Measurements from ENCODE around the gene ARHGEF37. TPM values are rescaled to one million over a fixed set of nuclear protein-coding genes. Genes with fewer than 3 reads are reported as not detected.

ARHGEF37 gene
- total RNA-seq, 1 donor from 2014 or later = 1.1 TPM

DNA sequence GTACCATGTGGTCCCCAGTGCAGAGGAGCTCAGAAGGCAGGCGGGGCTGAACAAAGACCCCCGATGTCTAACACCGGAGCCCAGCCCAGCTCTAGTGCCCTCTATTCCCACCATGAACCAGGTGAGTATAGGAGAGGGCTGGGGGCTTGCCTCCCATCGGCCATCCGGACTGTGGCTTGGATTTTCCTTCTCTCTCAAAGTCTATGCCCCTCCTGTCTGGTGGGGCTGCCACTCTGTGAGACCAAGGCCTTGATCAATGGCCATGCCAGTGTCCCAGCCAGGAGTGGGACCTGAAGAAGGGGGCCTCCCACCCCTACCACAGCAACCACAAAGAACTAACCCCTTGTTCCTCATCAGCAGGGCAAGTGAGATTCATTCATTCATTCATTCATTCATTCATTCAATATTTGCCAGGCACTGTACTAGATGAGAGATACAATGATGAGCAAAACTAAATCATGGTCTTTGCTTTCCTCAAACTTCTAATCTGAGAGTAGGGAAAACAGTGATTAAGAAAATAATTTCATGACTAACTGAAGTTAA is 47.6 kb downstream of the ARHGEF37 start:
- no peak overlapping the region for H3K27ac Mint-ChIP-seq
- intact Hi-C loops (cut with micrococcal nuclease) = no loop called here
- H3K9me3 Mint-ChIP-seq = no peaks in the 10 kb centered on the region
- no peak overlapping the region for H3K4me3 Mint-ChIP-seq (ENCODE audit: low read depth)
- DNase-seq (ENCODE audit: low spot score) = no peak
- H3K4me1 Mint-ChIP-seq (ENCODE audit: low read depth) = peaks cover 18% of the 10 kb centered on the region
- H3K27me3 Mint-ChIP-seq (ENCODE audit: low read depth) = no peaks in the 10 kb centered on the region
- no peaks in the 10 kb centered on the region for H3K36me3 Mint-ChIP-seq (ENCODE audit: low read depth)

DNA sequence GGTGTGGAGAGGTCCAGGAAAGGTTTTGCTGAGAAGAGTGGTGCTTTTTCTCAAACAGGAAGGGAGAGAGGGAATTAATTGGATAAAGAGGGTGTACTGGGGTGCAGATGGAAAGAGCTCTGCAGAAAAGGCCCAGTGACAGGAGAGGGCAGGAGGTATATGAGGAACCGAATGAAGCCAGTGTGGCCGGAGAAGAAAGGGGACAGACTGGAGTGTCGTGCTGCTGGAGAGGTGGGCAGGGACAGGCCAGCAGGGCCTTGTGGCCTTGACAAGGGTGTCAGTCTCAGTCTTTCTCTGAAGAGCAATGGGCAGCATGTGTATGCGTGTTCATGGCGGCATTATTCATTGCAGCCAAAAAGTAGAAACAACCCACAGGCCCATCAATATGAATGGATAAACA is 48.1 kb downstream of the ARHGEF37 start:
- H3K4me3 Mint-ChIP-seq (ENCODE audit: low read depth) = no peak overlapping the region
- DNase-seq (ENCODE audit: low spot score) = no peak
- H3K27ac Mint-ChIP-seq = no peak overlapping the region
- intact Hi-C loops (cut with micrococcal nuclease) = no loop called here
- no peaks in the 10 kb centered on the region for H3K27me3 Mint-ChIP-seq (ENCODE audit: low read depth)
- H3K9me3 Mint-ChIP-seq = no peaks in the 10 kb centered on the region
- no peaks in the 10 kb centered on the region for H3K36me3 Mint-ChIP-seq (ENCODE audit: low read depth)
- peaks cover 18% of the 10 kb centered on the region for H3K4me1 Mint-ChIP-seq (ENCODE audit: low read depth)

DNA sequence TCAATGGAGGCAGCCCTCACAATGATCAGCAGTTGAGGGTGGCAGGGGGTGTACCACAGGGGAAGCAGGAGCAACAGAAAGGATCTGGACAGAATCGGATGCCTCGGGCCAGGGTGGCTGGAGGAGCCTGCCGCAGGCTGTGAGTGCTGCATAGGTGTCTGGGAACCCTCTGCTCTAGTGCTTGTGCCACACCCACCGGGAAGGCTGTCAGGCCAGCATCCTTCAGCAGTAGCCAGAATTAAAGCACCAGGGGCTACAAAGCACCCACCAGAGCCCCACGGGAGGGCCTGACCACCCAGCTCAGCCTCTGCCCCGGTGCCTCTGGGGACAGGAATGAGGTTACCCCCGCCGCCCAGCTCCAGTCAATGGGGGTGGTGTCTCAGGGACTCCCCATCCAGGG is 49.0 kb downstream of the ARHGEF37 start:
- H3K9me3 Mint-ChIP-seq = no peaks in the 10 kb centered on the region
- intact Hi-C loops (cut with micrococcal nuclease) = no loop called here
- peaks cover 18% of the 10 kb centered on the region for H3K4me1 Mint-ChIP-seq (ENCODE audit: low read depth)
- H3K4me3 Mint-ChIP-seq (ENCODE audit: low read depth) = no peak overlapping the region
- H3K27ac Mint-ChIP-seq = no peak overlapping the region
- H3K36me3 Mint-ChIP-seq (ENCODE audit: low read depth) = no peaks in the 10 kb centered on the region
- no peaks in the 10 kb centered on the region for H3K27me3 Mint-ChIP-seq (ENCODE audit: low read depth)
- no peak for DNase-seq (ENCODE audit: low spot score)

DNA sequence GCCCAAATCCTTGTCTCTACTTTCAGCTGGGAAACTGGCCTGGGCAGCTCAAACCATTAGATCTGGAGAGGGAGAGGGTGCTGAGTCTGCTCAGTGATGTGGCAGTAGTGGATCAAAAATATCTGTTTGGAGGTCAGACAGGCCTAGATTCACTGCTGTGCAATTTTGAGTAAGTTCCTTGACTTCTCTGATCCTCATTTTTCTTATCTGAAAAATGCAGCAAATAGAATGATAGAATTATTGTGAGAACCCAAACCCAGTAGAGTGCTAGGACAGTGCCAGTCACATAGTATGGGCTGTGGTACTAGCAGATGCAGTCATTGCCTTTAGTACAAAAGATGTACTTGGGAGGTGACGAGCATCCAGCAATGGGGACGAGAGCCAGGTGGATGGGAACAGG is 50.2 kb downstream of the ARHGEF37 start:
- H3K27me3 Mint-ChIP-seq (ENCODE audit: low read depth) = no peaks in the 10 kb centered on the region
- no peak for DNase-seq (ENCODE audit: low spot score)
- peaks cover 18% of the 10 kb centered on the region for H3K4me1 Mint-ChIP-seq (ENCODE audit: low read depth)
- no peak overlapping the region for H3K27ac Mint-ChIP-seq
- no peak overlapping the region for H3K4me3 Mint-ChIP-seq (ENCODE audit: low read depth)
- H3K36me3 Mint-ChIP-seq (ENCODE audit: low read depth) = no peaks in the 10 kb centered on the region
- intact Hi-C loops (cut with micrococcal nuclease) = no loop called here
- no peaks in the 10 kb centered on the region for H3K9me3 Mint-ChIP-seq

DNA sequence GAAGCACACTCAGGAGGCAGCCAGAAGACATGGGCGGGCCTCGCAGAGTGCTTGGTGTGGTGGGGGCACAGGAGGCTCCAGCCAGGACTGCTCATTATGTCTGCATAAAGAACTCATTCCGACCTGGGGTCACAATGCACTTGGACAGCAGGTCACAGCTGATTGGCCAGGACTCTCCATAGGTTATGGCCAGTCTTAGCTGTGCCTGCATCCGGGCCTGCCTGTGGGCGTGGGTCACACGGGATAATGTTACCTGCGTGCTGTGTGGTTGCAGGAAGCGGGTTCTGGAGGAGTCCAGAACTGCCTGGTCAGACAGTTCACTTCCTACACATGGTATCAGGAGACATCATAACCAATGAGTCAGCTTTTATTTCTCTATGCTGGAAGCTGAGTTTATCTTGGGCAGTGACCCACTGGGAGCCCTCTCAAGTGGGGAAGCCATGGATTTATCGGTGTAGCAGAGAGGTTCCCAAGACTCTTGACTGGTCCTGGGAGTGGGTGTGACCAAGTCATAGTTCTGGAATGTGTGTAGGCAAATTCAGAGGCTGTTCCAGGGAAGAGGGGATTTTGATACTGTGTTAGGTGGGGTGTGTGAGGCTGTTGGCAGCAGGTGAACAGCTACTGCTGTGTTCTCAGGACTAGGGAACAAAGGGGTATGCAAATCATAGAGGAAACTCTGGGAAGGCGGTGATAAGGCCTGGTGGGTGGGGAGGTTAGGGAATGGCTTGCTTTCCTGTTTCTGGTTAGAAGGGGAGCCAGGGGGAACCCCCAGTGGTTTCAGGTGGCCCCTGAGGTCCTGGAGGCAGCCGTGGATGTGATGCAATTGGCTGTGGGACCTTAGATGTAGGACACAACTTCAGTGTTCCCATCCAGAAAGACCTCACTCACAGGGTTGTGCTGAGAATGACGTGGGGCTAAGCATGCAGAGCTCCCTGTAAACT is 51.3 kb downstream of the ARHGEF37 start:
- H3K27me3 Mint-ChIP-seq (ENCODE audit: low read depth) = no peaks in the 10 kb centered on the region
- DNase-seq (ENCODE audit: low spot score) = no peak
- intact Hi-C loops (cut with micrococcal nuclease) = no loop called here
- H3K4me1 Mint-ChIP-seq (ENCODE audit: low read depth) = peaks cover 18% of the 10 kb centered on the region
- no peaks in the 10 kb centered on the region for H3K36me3 Mint-ChIP-seq (ENCODE audit: low read depth)
- peak overlapping the region; percentile 56 for H3K27ac Mint-ChIP-seq
- peak overlapping the region; percentile 14 for H3K4me3 Mint-ChIP-seq (ENCODE audit: low read depth)
- no peaks in the 10 kb centered on the region for H3K9me3 Mint-ChIP-seq

DNA sequence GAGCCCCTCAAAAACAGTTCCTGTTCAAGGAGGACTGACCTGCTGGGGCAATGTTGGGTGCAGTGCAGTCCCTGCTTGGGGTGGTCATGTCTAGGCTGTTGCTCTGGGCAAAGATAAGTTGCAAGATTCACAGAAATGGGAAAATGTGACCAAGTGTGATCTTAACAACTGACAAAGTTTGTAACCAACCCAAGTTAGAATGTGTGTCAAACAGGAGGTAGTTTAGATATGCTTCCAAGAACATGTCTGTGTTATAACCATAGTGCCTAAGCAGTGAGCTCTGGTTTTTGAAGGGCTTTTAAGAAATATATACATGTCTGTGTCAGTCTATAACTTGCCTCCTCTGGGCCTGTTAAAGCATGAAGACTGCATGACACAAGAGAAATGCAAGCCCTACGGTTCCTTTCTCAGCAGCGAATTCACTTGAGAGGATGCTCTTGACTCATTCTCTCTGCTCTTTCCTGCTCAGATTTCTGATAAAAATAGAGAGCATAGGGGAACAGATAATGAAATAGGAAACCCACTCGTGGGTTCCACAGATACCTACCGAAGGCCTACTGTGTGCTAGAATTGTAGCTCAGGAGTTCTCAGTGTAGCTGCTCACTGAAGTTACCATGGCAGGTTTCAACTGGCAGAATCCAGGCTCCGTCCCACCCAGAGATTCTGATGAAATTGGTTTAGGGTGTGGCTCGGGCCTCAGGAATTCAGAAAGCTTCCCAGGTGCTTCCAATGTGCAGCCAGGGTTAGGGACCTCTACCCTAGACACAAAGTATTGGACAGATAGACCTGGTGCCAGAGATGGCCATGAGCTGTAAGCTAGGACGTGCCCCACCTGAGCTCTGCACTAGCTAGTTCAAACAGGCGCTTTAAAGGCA is 52.4 kb downstream of the ARHGEF37 start:
- no peaks in the 10 kb centered on the region for H3K9me3 Mint-ChIP-seq
- H3K4me1 Mint-ChIP-seq (ENCODE audit: low read depth) = peaks cover 18% of the 10 kb centered on the region
- H3K27me3 Mint-ChIP-seq (ENCODE audit: low read depth) = no peaks in the 10 kb centered on the region
- H3K27ac Mint-ChIP-seq = no peak overlapping the region
- H3K4me3 Mint-ChIP-seq (ENCODE audit: low read depth) = no peak overlapping the region
- H3K36me3 Mint-ChIP-seq (ENCODE audit: low read depth) = no peaks in the 10 kb centered on the region
- intact Hi-C loops (cut with micrococcal nuclease) = no loop called here
- DNase-seq (ENCODE audit: low spot score) = no peak

DNA sequence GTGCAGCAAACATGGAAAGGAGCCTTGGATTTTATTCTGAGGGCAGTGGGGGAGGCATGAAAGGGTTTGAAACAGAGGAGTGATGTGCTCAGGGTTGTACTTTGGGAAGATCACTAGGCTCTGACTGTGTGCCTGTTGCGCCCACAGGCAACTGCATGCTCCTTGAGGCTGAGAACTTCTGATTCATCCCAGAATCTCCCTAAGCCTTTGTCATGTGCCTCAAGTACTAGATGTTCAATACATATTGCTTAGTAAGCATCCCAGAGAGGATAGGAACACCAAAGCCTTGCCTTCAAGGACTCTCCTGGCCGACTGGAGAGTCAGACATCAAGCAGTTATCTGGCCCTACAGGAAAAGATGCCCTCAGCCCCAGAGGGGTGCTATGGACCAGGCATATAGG is 54.1 kb downstream of the ARHGEF37 start:
- Mint-ChIP-seq H3K27ac (no peak overlapping the region), H3K27me3 (ENCODE audit: low read depth) (no peaks in the 10 kb centered on the region), H3K4me3 (ENCODE audit: low read depth) (no peak overlapping the region), H3K4me1 (ENCODE audit: low read depth) (peaks cover 18% of the 10 kb centered on the region), H3K9me3 (no peaks in the 10 kb centered on the region), H3K36me3 (ENCODE audit: low read depth) (no peaks in the 10 kb centered on the region)
- DNase-seq (ENCODE audit: low spot score) = no peak
- intact Hi-C loops (cut with micrococcal nuclease) = loop anchor here (5.0 kb wide), 1 partner anchor 582 kb away; no protein-coding TSS in a partner anchor

DNA sequence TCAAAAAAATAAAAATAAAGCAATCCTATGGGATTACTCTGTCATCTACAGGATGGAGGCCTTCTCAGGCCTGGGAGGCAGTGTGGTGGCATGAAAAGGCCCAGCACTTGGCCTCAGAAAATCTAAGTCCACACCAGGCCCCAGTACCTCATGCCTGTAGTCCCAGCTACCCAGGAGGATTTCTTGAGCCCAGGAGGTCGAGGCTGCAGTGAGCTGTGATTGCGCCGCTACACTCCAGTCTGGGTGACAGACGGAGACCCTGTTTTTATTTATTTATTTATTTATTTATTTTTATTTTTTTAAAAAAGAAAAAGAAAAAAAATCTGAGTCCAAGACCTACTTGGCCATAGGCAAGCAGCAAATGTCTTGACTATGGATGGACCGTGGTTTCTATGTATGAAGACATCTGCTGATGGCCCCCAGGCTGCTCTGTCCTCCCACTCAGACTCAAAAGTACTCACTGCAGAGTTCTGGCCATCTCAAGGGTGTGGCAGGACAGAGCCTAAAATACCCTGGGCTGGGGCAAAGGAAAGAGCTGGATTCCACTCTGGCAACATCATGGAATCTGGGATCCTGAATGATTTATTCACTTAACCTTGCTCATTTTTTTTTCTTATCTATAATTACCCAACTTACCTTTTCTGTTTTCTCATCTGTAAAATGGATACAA is 55.0 kb downstream of the ARHGEF37 start:
- no peaks in the 10 kb centered on the region for H3K36me3 Mint-ChIP-seq (ENCODE audit: low read depth)
- H3K4me3 Mint-ChIP-seq (ENCODE audit: low read depth) = no peak overlapping the region
- DNase-seq (ENCODE audit: low spot score) = no peak
- no peaks in the 10 kb centered on the region for H3K9me3 Mint-ChIP-seq
- H3K4me1 Mint-ChIP-seq (ENCODE audit: low read depth) = peaks cover 18% of the 10 kb centered on the region
- H3K27ac Mint-ChIP-seq = no peak overlapping the region
- H3K27me3 Mint-ChIP-seq (ENCODE audit: low read depth) = no peaks in the 10 kb centered on the region
- intact Hi-C loops (cut with micrococcal nuclease) = loop anchor here (1.0 to 5.0 kb wide), 3 partner anchors 192 to 581 kb away; no protein-coding TSS in a partner anchor

DNA sequence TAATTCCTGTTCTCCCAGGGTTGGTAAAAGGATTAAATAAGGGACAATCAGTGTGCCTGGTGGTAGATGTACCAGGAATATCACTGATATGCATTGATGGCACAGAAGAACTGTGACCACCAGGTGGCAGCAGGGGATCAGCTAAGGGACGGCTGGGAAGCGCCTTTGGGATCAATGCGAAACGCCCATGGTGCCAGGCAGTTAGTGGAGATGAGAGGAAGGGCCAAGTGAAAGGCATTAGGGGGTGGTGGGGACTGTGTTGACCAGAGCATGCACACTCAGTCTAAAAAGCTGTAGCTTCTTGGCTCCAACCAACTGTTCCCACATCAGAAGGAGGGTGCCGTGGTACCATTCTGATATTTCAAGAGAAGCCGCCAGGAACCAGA is 55.6 kb downstream of the ARHGEF37 start:
- H3K4me3 Mint-ChIP-seq (ENCODE audit: low read depth) = no peak overlapping the region
- H3K27me3 Mint-ChIP-seq (ENCODE audit: low read depth) = no peaks in the 10 kb centered on the region
- H3K4me1 Mint-ChIP-seq (ENCODE audit: low read depth) = peaks cover 18% of the 10 kb centered on the region
- no peaks in the 10 kb centered on the region for H3K36me3 Mint-ChIP-seq (ENCODE audit: low read depth)
- intact Hi-C loops (cut with micrococcal nuclease) = loop anchor here (1.0 to 5.0 kb wide), 3 partner anchors 191 to 580 kb away; no protein-coding TSS in a partner anchor
- DNase-seq (ENCODE audit: low spot score) = no peak
- H3K27ac Mint-ChIP-seq = no peak overlapping the region
- no peaks in the 10 kb centered on the region for H3K9me3 Mint-ChIP-seq

DNA sequence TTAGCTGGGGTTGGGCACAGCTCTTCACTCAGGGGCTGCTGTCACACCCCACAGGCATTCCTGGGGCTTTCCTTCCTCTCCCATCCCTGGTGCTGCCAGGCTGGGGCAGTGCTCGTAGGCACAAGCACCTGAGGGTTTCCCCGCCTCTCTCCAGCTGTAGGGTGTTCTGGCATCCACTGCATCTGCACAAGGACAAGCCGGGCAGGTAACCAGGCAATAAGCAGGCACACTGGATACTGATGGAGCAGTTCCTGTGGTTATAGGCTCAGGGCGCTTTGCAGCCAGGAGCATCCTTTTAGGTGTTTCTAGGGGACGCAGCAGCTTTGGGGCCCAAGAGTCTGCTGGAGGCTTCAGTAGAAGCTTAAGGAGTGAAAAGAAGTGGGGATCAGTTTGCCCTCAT is 56.8 kb downstream of the ARHGEF37 start:
- Mint-ChIP-seq H3K36me3 (ENCODE audit: low read depth) (no peaks in the 10 kb centered on the region), H3K4me3 (ENCODE audit: low read depth) (no peak overlapping the region), H3K4me1 (ENCODE audit: low read depth) (peaks cover 6% of the 10 kb centered on the region), H3K27ac (no peak overlapping the region), H3K27me3 (ENCODE audit: low read depth) (no peaks in the 10 kb centered on the region), H3K9me3 (no peaks in the 10 kb centered on the region)
- intact Hi-C loops (cut with micrococcal nuclease) = loop anchor here (5.0 kb wide), 1 partner anchor 579 kb away; no protein-coding TSS in a partner anchor
- DNase-seq (ENCODE audit: low spot score) = no peak

DNA sequence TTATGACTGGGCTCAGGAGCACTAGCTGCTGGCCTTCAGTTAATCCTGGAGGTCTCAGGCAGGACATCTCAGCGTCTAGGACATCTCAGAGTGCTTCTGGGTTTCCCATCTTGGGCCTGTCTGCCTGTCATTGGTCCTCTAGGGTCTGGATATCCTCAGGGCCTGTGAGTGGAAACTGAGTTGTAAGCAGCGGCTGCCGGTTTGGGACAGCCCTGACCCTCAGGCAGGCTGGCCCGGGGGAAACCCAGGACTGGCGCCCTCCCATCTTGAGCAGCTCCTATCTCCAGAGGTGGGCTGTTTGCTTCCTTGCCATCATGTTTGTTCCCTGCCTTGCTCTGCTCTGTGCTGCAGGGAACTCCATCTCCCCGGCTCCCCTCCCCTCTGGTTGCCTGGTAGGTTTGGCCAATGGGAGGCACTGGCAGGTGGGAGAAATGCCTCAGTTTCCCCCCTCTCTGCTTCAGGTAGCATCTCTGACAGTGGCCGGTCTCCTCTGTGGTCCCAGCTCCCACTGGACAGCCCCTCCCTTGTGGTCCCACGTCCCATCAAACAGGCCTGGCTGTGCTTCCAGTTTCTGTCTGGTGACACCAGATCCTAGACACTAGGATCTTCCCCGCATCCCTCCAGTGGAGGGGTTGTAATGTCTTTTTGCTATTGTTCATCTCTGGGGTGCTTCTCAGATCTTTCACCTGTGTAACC is 57.4 kb downstream of the ARHGEF37 start:
- intact Hi-C loops (cut with micrococcal nuclease) = loop anchor here (5.0 kb wide), 1 partner anchor 579 kb away; no protein-coding TSS in a partner anchor
- no peak overlapping the region for H3K4me3 Mint-ChIP-seq (ENCODE audit: low read depth)
- no peak for DNase-seq (ENCODE audit: low spot score)
- H3K36me3 Mint-ChIP-seq (ENCODE audit: low read depth) = no peaks in the 10 kb centered on the region
- H3K9me3 Mint-ChIP-seq = no peaks in the 10 kb centered on the region
- no peak overlapping the region for H3K27ac Mint-ChIP-seq
- H3K4me1 Mint-ChIP-seq (ENCODE audit: low read depth) = peaks cover under 1% of the 10 kb centered on the region
- no peaks in the 10 kb centered on the region for H3K27me3 Mint-ChIP-seq (ENCODE audit: low read depth)

DNA sequence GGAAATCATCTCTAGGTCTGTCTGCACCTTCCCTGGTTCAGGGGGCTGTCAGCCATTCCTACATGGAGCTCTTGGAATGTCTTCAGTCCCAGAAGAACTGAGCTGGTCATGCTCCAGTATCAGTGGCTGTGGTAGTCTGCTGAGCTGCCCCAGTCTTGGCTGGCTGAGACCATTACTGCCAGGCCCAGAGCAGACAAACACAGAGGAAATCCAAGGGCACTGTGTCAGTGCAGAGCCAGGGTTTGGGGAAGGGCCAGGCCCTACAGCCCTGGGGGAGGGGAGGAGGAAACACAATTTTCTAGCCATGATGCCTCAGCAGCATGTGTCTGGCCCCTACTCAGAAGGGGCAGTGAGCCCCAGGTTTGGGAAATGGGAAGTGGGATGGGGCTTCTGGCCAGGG is 58.4 kb downstream of the ARHGEF37 start:
- intact Hi-C loops (cut with micrococcal nuclease) = loop anchor here (5.0 kb wide), 1 partner anchor 578 kb away; no protein-coding TSS in a partner anchor
- Mint-ChIP-seq H3K27ac (no peak overlapping the region), H3K9me3 (no peaks in the 10 kb centered on the region), H3K4me3 (ENCODE audit: low read depth) (no peak overlapping the region), H3K27me3 (ENCODE audit: low read depth) (no peaks in the 10 kb centered on the region), H3K36me3 (ENCODE audit: low read depth) (no peaks in the 10 kb centered on the region), H3K4me1 (ENCODE audit: low read depth) (no peaks in the 10 kb centered on the region)
- DNase-seq (ENCODE audit: low spot score) = no peak
